Panc1 (cell line): Measurements from ENCODE around the gene PNLDC1. TPM values are rescaled to one million over a fixed set of nuclear protein-coding genes. Genes with fewer than 3 reads are reported as not detected.

ENCODE experiments used
- total RNA-seq: library from RNA; stranded (reverse); gene quantifications from one replicate; pipeline ENCODE4 v1.2.1, GENCODE V29; 2021; ENCODE audit not compliant: unreplicated experiment

PNLDC1 gene
- total RNA-seq, 1 experiment from 2014 or later = not detected

Other genes with a start within 250 kb of the PNLDC1 start
- gene SOD2, start 107.0 kb upstream of the PNLDC1 start, total RNA-seq = 180 TPM
- 112 TPM for gene WTAP, start 72.8 kb upstream of the PNLDC1 start, total RNA-seq
- gene ACAT2, start 38.2 kb upstream of the PNLDC1 start, total RNA-seq = 112 TPM
- gene TCP1, start 10.7 kb upstream of the PNLDC1 start, total RNA-seq = 340 TPM
- gene MRPL18, start 9.8 kb upstream of the PNLDC1 start, total RNA-seq = 98.4 TPM
- not detected for gene MAS1, start 90.7 kb downstream of the PNLDC1 start, total RNA-seq
- 163 TPM for gene IGF2R, start 168.8 kb downstream of the PNLDC1 start, total RNA-seq